ENCODE results near the gene CDK5RAP2. TPM values are rescaled to one million over a fixed set of nuclear protein-coding genes. Genes with fewer than 3 reads are reported as not detected.

Gene CDK5RAP2
- total and polyA plus RNA-seq, 2 donors: 27.5 to 31.9 TPM

- WGBS: 80% methylated on average over 9 of the region's 9 CpGs
- no peaks in the 10 kb centered on the region for H3K4me1 ChIP-seq (ENCODE audit: insufficient read depth)
- no peaks in the 10 kb centered on the region for H3K36me3 ChIP-seq (ENCODE audit: insufficient read depth)
- H3K27ac ChIP-seq (ENCODE audit: low read depth): no peak overlapping the region
- no peak overlapping the region for H3K4me3 ChIP-seq (ENCODE audit: low read depth, low read length)
- no peak for DNase-seq (ENCODE audit: extremely low spot score)
These were observed 142.9 kb downstream of the CDK5RAP2 start for GRCh38 chr9:120436983-120437475.

- no peak overlapping the region for H3K27ac ChIP-seq (ENCODE audit: low read depth)
- H3K4me3 ChIP-seq (ENCODE audit: low read depth, low read length): no peak overlapping the region
- DNase-seq (ENCODE audit: extremely low spot score): no peak
- H3K4me1 ChIP-seq (ENCODE audit: insufficient read depth): no peaks in the 10 kb centered on the region
- WGBS: 79% methylated on average over 3 of the region's 3 CpGs
- no peaks in the 10 kb centered on the region for H3K36me3 ChIP-seq (ENCODE audit: insufficient read depth)
These were observed 143.5 kb downstream of the CDK5RAP2 start for GRCh38 chr9:120436446-120436845.

- H3K4me1 ChIP-seq (ENCODE audit: insufficient read depth): no peaks in the 10 kb centered on the region
- no peak overlapping the region for H3K4me3 ChIP-seq (ENCODE audit: low read depth, low read length)
- 56% methylated on average over 1 of the region's 1 CpG for WGBS
- H3K27ac ChIP-seq (ENCODE audit: low read depth): no peak overlapping the region
- no peaks in the 10 kb centered on the region for H3K36me3 ChIP-seq (ENCODE audit: insufficient read depth)
- DNase-seq (ENCODE audit: extremely low spot score): no peak
These were observed 144.9 kb downstream of the CDK5RAP2 start for GRCh38 chr9:120435091-120435490.

GRCh38 chr9:120434532-120434931 lies 145.4 kb downstream of the CDK5RAP2 start:
- peak; percentile 53 for DNase-seq (ENCODE audit: extremely low spot score)
- Histone ChIP-seq H3K4me1 (ENCODE audit: insufficient read depth) (no peaks in the 10 kb centered on the region), H3K4me3 (ENCODE audit: low read depth, low read length) (no peak overlapping the region), H3K36me3 (ENCODE audit: insufficient read depth) (no peaks in the 10 kb centered on the region), H3K27ac (ENCODE audit: low read depth) (no peak overlapping the region)
- 38% methylated on average over 6 of the region's 6 CpGs for WGBS

- Histone ChIP-seq H3K4me3 (ENCODE audit: low read depth, low read length) (no peak overlapping the region), H3K27ac (ENCODE audit: low read depth) (no peak overlapping the region), H3K36me3 (ENCODE audit: insufficient read depth) (no peaks in the 10 kb centered on the region), H3K4me1 (ENCODE audit: insufficient read depth) (no peaks in the 10 kb centered on the region)
- 93% methylated on average over 4 of the region's 4 CpGs for WGBS
- no peak for DNase-seq (ENCODE audit: extremely low spot score)
These were observed 146.3 kb downstream of the CDK5RAP2 start for GRCh38 chr9:120433701-120434100.

GRCh38 chr9:120432600-120432999 lies 147.4 kb downstream of the CDK5RAP2 start:
- Histone ChIP-seq H3K4me1 (ENCODE audit: insufficient read depth) (no peaks in the 10 kb centered on the region), H3K4me3 (ENCODE audit: low read depth, low read length) (no peak overlapping the region), H3K36me3 (ENCODE audit: insufficient read depth) (no peaks in the 10 kb centered on the region), H3K27ac (ENCODE audit: low read depth) (no peak overlapping the region)
- 96% methylated on average over 3 of the region's 3 CpGs for WGBS
- DNase-seq (ENCODE audit: extremely low spot score): no peak

GRCh38 chr9:120431268-120431667 lies 148.7 kb downstream of the CDK5RAP2 start:
- Histone ChIP-seq H3K4me3 (ENCODE audit: low read depth, low read length) (no peak overlapping the region), H3K4me1 (ENCODE audit: insufficient read depth) (no peaks in the 10 kb centered on the region), H3K27ac (ENCODE audit: low read depth) (no peak overlapping the region), H3K36me3 (ENCODE audit: insufficient read depth) (no peaks in the 10 kb centered on the region)
- DNase-seq (ENCODE audit: extremely low spot score): no peak
- WGBS: 82% methylated on average over 2 of the region's 2 CpGs

GRCh38 chr9:120424248-120424647 lies 155.7 kb downstream of the CDK5RAP2 start:
- Histone ChIP-seq H3K36me3 (ENCODE audit: insufficient read depth) (no peaks in the 10 kb centered on the region), H3K4me3 (ENCODE audit: low read depth, low read length) (no peak overlapping the region), H3K27ac (ENCODE audit: low read depth) (no peak overlapping the region), H3K4me1 (ENCODE audit: insufficient read depth) (no peaks in the 10 kb centered on the region)
- DNase-seq (ENCODE audit: extremely low spot score): no peak

GRCh38 chr9:120423812-120424211 lies 156.2 kb downstream of the CDK5RAP2 start:
- Histone ChIP-seq H3K27ac (ENCODE audit: low read depth) (no peak overlapping the region), H3K36me3 (ENCODE audit: insufficient read depth) (no peaks in the 10 kb centered on the region), H3K4me3 (ENCODE audit: low read depth, low read length) (no peak overlapping the region), H3K4me1 (ENCODE audit: insufficient read depth) (no peaks in the 10 kb centered on the region)
- no peak for DNase-seq (ENCODE audit: extremely low spot score)
- WGBS: 95% methylated on average over 3 of the region's 3 CpGs

- Histone ChIP-seq H3K27ac (ENCODE audit: low read depth) (no peak overlapping the region), H3K4me1 (ENCODE audit: insufficient read depth) (no peaks in the 10 kb centered on the region), H3K36me3 (ENCODE audit: insufficient read depth) (no peaks in the 10 kb centered on the region), H3K4me3 (ENCODE audit: low read depth, low read length) (no peak overlapping the region)
- WGBS: 94% methylated on average over 3 of the region's 3 CpGs
- DNase-seq (ENCODE audit: extremely low spot score): no peak
These were observed 158.0 kb downstream of the CDK5RAP2 start for GRCh38 chr9:120421977-120422376.

GRCh38 chr9:120418315-120418714 lies 161.7 kb downstream of the CDK5RAP2 start:
- no peak for DNase-seq (ENCODE audit: extremely low spot score)
- H3K4me1 ChIP-seq (ENCODE audit: insufficient read depth): no peaks in the 10 kb centered on the region
- no peak overlapping the region for H3K27ac ChIP-seq (ENCODE audit: low read depth)
- WGBS: 84% methylated on average over 4 of the region's 4 CpGs
- no peak overlapping the region for H3K4me3 ChIP-seq (ENCODE audit: low read depth, low read length)
- no peaks in the 10 kb centered on the region for H3K36me3 ChIP-seq (ENCODE audit: insufficient read depth)

GRCh38 chr9:120416781-120417427 lies 163.1 kb downstream of the CDK5RAP2 start:
- Histone ChIP-seq H3K4me1 (ENCODE audit: insufficient read depth) (no peaks in the 10 kb centered on the region), H3K36me3 (ENCODE audit: insufficient read depth) (no peaks in the 10 kb centered on the region), H3K27ac (ENCODE audit: low read depth) (no peak overlapping the region), H3K4me3 (ENCODE audit: low read depth, low read length) (no peak overlapping the region)
- WGBS: 94% methylated on average over 19 of the region's 19 CpGs
- no peak for DNase-seq (ENCODE audit: extremely low spot score)

- DNase-seq (ENCODE audit: extremely low spot score): peak; percentile 31
- Histone ChIP-seq H3K36me3 (ENCODE audit: insufficient read depth) (no peaks in the 10 kb centered on the region), H3K4me3 (ENCODE audit: low read depth, low read length) (no peak overlapping the region), H3K27ac (ENCODE audit: low read depth) (no peak overlapping the region), H3K4me1 (ENCODE audit: insufficient read depth) (no peaks in the 10 kb centered on the region)
- 87% methylated on average over 15 of the region's 15 CpGs for WGBS
These were observed 166.6 kb downstream of the CDK5RAP2 start for GRCh38 chr9:120413121-120414048.

- no peak overlapping the region for H3K27ac ChIP-seq (ENCODE audit: low read depth)
- peaks cover 2% of the 10 kb centered on the region for H3K36me3 ChIP-seq (ENCODE audit: insufficient read depth)
- WGBS: 67% methylated on average over 4 of the region's 4 CpGs
- H3K4me3 ChIP-seq (ENCODE audit: low read depth, low read length): no peak overlapping the region
- peak; percentile 31 for DNase-seq (ENCODE audit: extremely low spot score)
- no peaks in the 10 kb centered on the region for H3K4me1 ChIP-seq (ENCODE audit: insufficient read depth)
These were observed 167.5 kb downstream of the CDK5RAP2 start for GRCh38 chr9:120412425-120412951.

All from urinary bladder (tissue), 4 donors.